ENCODE results near the gene EFNA3. TPM values are rescaled to one million over a fixed set of nuclear protein-coding genes. Genes with fewer than 3 reads are reported as not detected.
"Not testable (repeated sequence)": the region's sequence is repeated elsewhere in the genome, so short reads cannot be mapped to it uniquely, and the experiment has no call there.

Gene EFNA3
- total and polyA plus RNA-seq, 2 of the 4 experiments (the other 2 are of a cell fraction), result 0.72 to 1.6 TPM

- H3K9me1 ChIP-seq (ENCODE audit: insufficient read depth, low read length); H3K23ac ChIP-seq (ENCODE audit: low read depth, low read length); H2AFZ ChIP-seq (replicated peaks; ENCODE audit: low read length, poor library complexity); POLR2A ChIA-PET (ENCODE audit: unreplicated experiment); H3K4me2 ChIP-seq (ENCODE audit: low read depth, low read length); H2AK9ac ChIP-seq (replicated peaks; ENCODE audit: low read depth, low read length, poor library complexity); H3K79me1 ChIP-seq (ENCODE audit: low read depth in 1 of 2, low read length in 2 of 2); H4K5ac ChIP-seq (ENCODE audit: low read depth, low read length); H3K14ac ChIP-seq (replicated peaks; ENCODE audit: low read depth, low read length); H2BK5ac ChIP-seq (ENCODE audit: low read depth, low read length, poor library complexity, severe bottlenecking); H4K91ac ChIP-seq (ENCODE audit: insufficient read depth, low read depth, low read length); H3K36me3 ChIP-seq (ENCODE audit: control insufficient read depth, insufficient read depth, low read length); H3K4me1 ChIP-seq (ENCODE audit: control insufficient read depth, insufficient read depth, low read length); in situ Hi-C loops (cut with MboI; ENCODE audit: low sequenced_read_pairs); ATAC-seq (ENCODE audit: low read depth); dilution Hi-C loops (cut with HindIII; ENCODE audit: low sequenced_read_pairs, unreplicated experiment); H3K27ac ChIP-seq (ENCODE audit: insufficient read depth, low read length); H3K18ac ChIP-seq (ENCODE audit: low read depth, low read length); CTCF ChIA-PET; H3K56ac ChIP-seq (ENCODE audit: extremely low read depth, insufficient read depth, low read length); H3K4me3 ChIP-seq (ENCODE audit: insufficient read depth, low read depth, low read length); H2BK120ac ChIP-seq (ENCODE audit: low read depth, low read length); H3K9me3 ChIP-seq (ENCODE audit: control insufficient read depth, insufficient read depth, low read length); BruUV-seq (replicated peaks); H2AK5ac ChIP-seq (ENCODE audit: low read depth, low read length); H4K20me1 ChIP-seq (ENCODE audit: insufficient read depth, low read length); H3K4ac ChIP-seq (ENCODE audit: low read depth, low read length); intact Hi-C loops (cut with micrococcal nuclease); H4K8ac ChIP-seq (ENCODE audit: low read depth in 2 of 2, low read length in 2 of 2); H2BK15ac ChIP-seq (ENCODE audit: low read depth, low read length); H2BK20ac ChIP-seq (ENCODE audit: low read depth, low read length); H3K9ac ChIP-seq (ENCODE audit: low read depth, low read length); DNase-seq: not testable (repeated sequence)
- no CpG with 5 or more reads among the region's 7 CpGs for WGBS, 2 experiments (ENCODE audit: extremely low coverage in 2 of 2, insufficient read length in 1 of 2)
- peaks cover 56% of the 10 kb centered on the region for H3K27me3 ChIP-seq (ENCODE audit: control insufficient read depth, insufficient read depth, low read length)
Measured at GRCh38 chr1:155118090-155118489, 39.5 kb downstream of the EFNA3 start.
